Measurements from ENCODE around the gene SDHAF2.

GRCh38 chr11:61477727-61478148 is 47.8 kb downstream of the SDHAF2 start:
- TF ChIP-seq POLR2A (IDR thresholded peaks at IDR 0.05; ENCODE audit: low read length) = no peak
- TF ChIP-seq GATA1 (IDR thresholded peaks at IDR 0.05; ENCODE audit: low read depth, low read length) = no peak

Measured in erythroblast (primary cell).